Liver (tissue), 3 donors: ENCODE data around the gene PTPN4.

Experiments used
- EGR1 ChIP-seq, 2 donors: IDR thresholded peaks; 2 replicates each; pipeline ENCODE4 v1.6.1; 2016 to 2018; ENCODE audit warnings: antibody characterized with exemption in 2 of 2, low read depth in 2 of 2
- FOXA1 ChIP-seq: IDR thresholded peaks from 2 replicates; pipeline ENCODE4 v1.6.1; 2016; ENCODE audit warnings: antibody characterized with exemption
- GABPA ChIP-seq, 2 donors: IDR thresholded peaks in 1 of 2; conservative IDR thresholded peaks in 1 of 2; 2 replicates each; pipeline ENCODE4 v1.6.1; 2016; ENCODE audit warnings: antibody characterized with exemption in 2 of 2, mild to moderate bottlenecking in 1 of 2, moderate library complexity in 1 of 2
- JUND ChIP-seq, 2 donors: IDR thresholded peaks; 2 replicates each; pipeline ENCODE4 v1.6.1; 2016; ENCODE audit warnings: antibody characterized with exemption in 2 of 2
- RAD21 ChIP-seq, 2 donors: IDR thresholded peaks; 2 replicates each; pipeline ENCODE4 v1.6.1; 2016; ENCODE audit warnings: antibody characterized with exemption in 2 of 2, mild to moderate bottlenecking in 2 of 2
- REST ChIP-seq: IDR thresholded peaks from 2 replicates; pipeline ENCODE4 v1.6.1; 2016; ENCODE audit warnings: antibody characterized with exemption, mild to moderate bottlenecking
- SP1 ChIP-seq: IDR thresholded peaks from 2 replicates; pipeline ENCODE4 v1.6.1; 2018; ENCODE audit warnings: antibody characterized with exemption, mild to moderate bottlenecking
- YY1 ChIP-seq: IDR thresholded peaks from 2 replicates; pipeline ENCODE4 v1.6.1; 2016; ENCODE audit warnings: antibody characterized with exemption, mild to moderate bottlenecking
- TF ChIP-seq, protein P1 (sequence below): fragments of 150-350 bp; IDR thresholded peaks from 2 replicates; pipeline ENCODE4 v1.5.1; 2017; ENCODE audit warnings: improper control_type of control experiment, low read depth, low read length; ENCODE audit not compliant: missing input control
- donor health status: healthy.
- donor health status: healthy.

- TF ChIP-seq, protein P1, sequence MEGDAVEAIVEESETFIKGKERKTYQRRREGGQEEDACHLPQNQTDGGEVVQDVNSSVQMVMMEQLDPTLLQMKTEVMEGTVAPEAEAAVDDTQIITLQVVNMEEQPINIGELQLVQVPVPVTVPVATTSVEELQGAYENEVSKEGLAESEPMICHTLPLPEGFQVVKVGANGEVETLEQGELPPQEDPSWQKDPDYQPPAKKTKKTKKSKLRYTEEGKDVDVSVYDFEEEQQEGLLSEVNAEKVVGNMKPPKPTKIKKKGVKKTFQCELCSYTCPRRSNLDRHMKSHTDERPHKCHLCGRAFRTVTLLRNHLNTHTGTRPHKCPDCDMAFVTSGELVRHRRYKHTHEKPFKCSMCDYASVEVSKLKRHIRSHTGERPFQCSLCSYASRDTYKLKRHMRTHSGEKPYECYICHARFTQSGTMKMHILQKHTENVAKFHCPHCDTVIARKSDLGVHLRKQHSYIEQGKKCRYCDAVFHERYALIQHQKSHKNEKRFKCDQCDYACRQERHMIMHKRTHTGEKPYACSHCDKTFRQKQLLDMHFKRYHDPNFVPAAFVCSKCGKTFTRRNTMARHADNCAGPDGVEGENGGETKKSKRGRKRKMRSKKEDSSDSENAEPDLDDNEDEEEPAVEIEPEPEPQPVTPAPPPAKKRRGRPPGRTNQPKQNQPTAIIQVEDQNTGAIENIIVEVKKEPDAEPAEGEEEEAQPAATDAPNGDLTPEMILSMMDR, result no peak
- no peak for TF ChIP-seq REST
- TF ChIP-seq FOXA1, result no peak
- TF ChIP-seq RAD21 (IDR thresholded peaks at IDR 0.05), result no peak
- no peak for TF ChIP-seq GABPA (IDR thresholded peaks at IDR 0.05 in 1 of 2, conservative IDR thresholded peaks at IDR 0.05 in 1 of 2)
- TF ChIP-seq SP1, result no peak
- TF ChIP-seq JUND (IDR thresholded peaks at IDR 0.05), result no peak
- TF ChIP-seq YY1, result no peak
- no peak for TF ChIP-seq EGR1 (IDR thresholded peaks at IDR 0.05; ENCODE audit: low read depth in 2 of 2)
Measured at GRCh38 chr2:119837759-119838158, 78.0 kb downstream of the PTPN4 start.
